G401.6 (cell line): ENCODE measurements around the gene PRICKLE3.
"Not testable (repeated sequence)": the region's sequence is repeated elsewhere in the genome, so short reads cannot be mapped to it uniquely, and the experiment has no call there.

Experiments
- FAIRE-seq: peaks from 2 replicates; lab custom pipeline; 2012; peaks lifted over from hg19 to GRCh38; lab: Jason Lieb, UNC

PRICKLE3 gene

DNA sequence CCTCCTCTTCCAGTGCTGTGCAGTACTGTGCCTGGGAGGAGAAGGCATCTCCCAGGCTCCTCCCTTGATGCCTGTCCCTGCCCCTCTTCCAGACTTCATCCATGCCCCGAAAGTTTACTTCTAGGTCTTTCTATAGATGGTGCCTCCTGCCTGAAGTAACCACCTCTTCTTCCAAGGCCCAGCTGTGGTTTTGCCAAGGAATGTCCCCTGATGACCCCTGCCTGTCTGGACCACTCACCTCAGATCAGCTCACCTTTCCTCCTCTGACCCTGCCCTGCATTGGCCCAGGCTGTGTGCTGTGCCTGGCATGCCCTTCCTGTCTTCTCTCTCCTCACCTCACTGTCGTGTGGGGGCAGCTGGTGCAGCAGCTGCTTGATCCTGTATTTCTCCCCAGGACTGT, 6.8 kb downstream of the PRICKLE3 start:
- no peak for FAIRE-seq

DNA sequence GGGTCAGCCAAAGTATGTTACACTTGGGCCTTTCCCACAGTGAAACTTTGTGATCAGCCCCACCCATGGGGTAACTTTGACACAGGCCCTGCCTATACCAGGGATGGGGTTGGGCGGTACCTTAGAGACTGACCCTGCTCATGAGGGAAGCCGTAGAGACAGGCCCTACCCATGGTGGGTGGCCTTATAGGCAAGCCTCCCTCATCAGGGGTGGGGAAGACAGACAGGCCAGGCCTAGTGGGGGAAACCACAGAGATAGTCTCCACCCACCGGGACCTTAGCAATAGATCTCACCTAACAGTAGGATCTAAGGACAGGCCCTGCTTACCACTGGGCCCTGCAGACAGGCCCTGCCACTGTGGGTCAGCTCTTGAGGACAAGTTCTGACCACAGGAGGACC, 7.6 kb downstream of the PRICKLE3 start:
- FAIRE-seq, result no peak

DNA sequence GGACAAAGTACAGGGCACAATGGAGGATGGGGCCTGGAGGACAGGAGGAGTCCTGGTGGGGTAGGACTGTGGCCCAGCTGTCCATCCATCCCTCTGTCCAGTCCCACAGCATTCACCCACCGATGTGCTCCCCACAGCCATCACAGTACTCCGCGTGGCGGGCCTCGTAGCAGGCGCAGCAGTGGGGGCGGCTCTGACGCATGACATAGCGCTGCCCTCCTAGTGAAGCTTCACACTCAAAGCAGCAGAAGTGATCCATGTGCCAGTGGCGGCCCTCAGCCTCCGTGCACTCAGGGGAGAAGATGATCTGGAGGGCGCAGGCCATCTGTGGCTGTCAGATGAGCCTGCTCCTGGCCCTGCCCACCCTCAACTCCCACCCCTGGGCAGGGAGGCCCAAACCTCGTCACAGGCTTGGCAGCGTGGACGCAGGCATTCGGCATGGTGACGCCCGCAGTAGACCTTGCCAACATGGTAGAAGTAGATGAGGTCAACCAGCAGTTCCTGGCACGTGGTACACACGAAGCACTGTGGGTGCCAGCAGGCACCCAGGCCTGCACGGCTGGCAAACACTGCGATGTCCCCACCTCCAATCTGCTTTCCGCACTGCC, 8.2 kb downstream of the PRICKLE3 start:
- no peak for FAIRE-seq

DNA sequence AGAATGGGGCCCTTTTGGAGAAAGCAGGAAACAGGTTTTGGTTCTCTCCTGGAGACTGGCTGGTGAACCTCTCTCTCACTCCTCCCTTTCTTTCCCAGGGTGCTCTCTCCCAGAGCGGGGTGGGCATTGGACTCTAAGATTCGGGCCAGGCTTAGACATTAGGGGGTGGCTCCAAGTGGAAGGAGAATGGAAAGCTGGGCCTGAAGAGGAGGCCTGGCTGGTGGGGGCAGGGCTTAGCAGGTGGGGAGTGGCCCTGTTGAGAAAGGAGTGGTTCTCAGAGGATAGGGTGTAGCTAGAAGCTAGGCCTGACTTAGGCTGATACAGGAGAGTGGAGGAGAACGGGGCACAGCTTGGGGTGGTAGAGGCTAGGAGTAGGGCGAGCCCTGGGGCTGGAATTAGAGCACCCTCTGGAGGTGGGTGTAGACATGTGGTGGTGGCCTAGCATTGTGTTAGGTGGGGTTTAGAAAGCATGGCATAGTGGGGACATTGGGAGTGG, 8.8 kb downstream of the PRICKLE3 start:
- peak; percentile 85 for FAIRE-seq

DNA sequence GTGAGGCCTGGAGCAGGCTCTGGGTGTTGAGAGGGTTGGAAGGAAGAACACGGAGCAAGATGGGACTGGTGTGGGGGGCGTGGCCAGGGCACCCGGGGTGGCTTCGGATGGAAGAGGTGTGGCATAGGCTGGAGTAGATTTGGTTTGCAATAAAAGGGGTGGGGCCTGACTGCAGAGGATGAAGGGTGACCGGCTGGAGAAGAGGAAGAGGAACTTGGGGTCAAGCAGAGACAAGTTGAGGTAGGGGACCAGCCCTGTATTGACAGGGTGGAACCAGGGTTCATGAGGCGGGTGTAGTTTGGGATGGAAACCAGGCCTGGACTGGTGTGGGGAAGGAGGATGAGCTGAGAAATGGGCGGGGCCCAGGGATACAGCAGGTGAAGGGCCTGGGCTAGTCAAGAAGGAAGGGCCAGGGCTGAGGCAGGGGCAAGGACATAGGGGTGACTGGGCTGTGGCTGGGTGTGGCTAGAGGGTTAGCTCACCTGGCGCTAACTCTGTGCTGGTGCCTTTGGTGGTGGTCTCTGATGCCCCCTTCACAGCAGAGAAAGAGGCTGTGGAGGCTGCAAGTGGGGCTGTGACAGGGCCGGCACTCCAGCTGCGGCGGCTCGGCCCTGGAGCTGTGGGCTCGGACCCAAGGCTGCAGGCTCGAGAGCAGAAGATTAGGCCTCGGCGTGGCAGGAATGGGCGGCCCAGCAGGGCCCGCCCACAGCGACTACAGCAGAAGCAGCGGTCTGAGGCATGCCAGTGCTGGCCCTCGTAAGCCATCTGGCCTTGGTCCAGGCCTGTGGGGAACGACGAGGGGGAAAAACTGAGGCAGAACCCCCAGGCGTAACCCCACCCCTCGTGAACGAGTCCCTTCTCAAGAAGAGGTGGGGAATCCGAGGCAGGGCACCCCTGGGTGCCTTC, 9.5 kb downstream of the PRICKLE3 start:
- no peak for FAIRE-seq

DNA sequence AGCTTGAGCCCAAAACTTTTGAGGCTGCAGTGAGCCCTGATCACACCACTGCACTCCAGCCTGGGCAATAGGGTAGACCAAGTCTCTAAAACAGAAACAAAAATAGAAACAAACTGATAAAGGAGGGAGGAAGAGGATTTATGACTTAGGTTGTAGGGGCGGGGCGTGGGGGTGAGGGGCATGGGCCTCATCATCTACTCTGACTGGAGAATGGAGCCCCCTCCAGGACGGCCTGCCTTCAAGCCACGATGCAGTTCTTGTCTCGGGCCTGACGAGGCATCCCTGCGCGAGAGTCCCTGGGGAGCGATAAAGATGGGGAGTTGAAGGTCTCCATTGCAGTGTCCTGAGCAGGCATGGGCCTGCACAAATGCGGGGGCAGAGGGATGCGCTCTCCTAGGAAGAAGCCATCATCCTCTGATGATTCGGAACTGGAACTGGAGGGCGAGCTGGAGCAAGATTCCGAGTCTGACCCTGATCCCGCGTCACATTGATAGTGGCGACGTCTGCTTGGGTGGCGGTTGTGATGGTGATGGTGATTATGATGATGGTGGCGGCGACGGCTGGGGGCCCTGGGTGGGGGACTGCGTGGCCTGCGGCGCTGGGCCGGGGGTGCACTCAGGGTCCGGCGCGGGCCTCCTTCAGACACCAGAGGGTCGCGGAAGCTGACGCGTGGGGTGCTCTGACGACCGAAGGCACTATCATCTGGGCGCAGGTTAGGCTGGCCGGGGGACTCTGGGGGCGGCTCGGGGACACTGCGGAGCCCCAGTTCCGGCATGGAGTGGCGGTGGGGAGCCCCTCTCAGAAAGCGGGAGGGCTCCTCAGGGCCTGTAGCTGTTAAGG, 10.5 kb downstream of the PRICKLE3 start:
- no peak for FAIRE-seq

DNA sequence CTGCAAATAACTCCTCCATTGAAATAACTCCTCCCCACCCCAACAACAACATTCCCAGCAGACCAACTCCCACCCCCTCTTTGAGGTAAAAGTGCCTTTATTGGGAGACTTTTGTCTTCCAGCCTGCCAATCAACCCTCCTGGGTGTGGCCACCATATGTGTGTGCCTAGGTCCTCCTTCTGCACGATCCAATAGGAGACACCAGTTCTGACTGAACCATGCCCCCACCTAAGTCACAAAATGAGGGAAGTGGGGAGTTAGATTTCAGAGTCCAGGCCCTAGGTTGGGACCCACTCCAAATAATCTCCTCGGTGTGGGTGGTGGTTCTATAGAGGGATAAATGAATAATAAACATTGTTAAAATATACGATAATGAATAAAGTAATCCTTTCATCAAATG, 11.4 kb downstream of the PRICKLE3 start:
- peak; percentile 89 for FAIRE-seq

DNA sequence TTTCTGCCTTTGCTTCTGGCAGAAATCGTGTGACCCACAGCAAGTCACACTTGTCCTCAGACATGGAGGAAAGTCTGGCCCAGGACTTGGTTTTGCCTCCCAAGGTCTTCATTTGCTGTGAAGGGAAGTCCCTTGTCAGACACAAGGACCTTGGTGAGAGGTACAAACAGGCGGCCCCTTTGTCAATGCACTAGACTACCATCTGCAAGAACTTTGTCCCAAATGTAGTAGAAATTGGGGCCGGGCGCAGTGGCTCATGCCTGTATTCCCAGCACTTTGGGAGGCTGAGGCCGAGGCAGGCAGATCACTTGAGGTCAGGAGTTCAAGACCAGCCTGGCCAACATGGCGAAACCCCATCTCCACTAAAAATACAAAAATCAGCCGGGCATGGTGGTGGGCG, 12.6 kb downstream of the PRICKLE3 start:
- not testable (repeated sequence) for FAIRE-seq

DNA sequence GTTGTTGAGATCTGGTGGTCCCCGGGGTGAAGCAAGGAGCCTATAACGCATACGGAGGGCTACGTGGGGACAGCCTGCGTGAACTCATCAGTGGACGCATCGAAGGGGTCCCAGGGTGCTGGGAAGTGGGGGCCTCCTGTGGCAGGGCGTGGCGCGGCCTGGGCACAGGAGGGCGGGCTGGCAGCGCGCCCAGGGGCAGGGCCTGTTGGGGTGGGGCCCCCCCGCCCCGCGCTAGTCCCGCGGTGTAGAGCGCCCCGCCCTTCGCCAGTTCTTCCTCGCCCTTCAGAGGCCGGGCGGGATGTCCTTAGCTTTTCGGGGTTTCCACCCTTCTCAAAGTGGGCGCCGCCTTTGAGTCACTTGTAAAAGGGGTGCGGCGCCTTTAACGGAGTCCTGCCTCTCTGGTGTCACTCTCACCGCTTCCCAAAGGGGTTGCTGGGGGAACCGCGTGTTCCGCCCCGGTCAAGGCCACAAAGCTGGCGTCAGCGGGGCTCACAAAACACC, 13.8 kb downstream of the PRICKLE3 start:
- FAIRE-seq, result no peak

DNA sequence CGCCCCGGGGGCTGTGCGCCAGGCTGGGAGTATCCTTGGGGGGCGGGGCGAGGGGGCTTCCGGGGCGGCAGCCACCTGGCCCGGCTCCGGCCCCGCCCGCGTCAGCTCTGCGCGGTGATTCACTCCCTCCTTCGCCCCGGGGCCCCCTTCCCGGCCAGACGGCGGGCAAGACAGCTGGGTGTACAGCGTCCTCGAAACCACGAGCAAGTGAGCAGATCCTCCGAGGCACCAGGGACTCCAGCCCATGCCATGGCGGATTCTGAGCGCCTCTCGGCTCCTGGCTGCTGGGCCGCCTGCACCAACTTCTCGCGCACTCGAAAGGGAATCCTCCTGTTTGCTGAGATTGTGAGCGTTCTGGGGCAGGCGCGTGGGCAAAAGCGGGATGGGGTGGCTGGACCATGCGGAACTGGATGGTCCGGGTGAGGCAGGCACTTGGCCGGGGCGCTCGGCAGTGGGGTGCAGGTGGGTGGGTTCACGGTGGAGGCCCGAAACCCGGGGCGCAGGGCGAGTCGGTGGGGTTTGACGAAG, 14.4 kb downstream of the PRICKLE3 start, which contains the start of gene PLP2:
Gene PLP2 (plus strand): TSS at position 147 of the 528 bp plus-strand sequence. CDS start 103 bp downstream, at position 250.
- FAIRE-seq, result no peak

DNA sequence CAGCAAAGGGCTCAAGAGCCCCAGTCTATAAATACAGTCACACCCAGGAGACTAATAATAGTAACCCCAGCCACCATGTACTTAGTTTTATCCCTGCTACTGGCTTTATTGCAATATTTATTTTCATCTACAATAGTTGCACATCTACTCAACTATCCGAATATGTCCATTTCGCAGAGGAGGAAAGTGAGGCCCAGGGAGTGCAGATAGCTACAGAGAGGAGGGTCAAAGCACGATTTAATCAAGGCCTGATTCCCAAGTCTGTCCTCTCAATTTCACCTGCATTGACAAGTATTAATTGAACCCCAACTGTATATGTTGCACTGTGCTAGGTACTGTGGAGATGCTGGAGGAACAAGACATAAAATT, 18.4 kb downstream of the PRICKLE3 start:
- FAIRE-seq, result no peak

DNA sequence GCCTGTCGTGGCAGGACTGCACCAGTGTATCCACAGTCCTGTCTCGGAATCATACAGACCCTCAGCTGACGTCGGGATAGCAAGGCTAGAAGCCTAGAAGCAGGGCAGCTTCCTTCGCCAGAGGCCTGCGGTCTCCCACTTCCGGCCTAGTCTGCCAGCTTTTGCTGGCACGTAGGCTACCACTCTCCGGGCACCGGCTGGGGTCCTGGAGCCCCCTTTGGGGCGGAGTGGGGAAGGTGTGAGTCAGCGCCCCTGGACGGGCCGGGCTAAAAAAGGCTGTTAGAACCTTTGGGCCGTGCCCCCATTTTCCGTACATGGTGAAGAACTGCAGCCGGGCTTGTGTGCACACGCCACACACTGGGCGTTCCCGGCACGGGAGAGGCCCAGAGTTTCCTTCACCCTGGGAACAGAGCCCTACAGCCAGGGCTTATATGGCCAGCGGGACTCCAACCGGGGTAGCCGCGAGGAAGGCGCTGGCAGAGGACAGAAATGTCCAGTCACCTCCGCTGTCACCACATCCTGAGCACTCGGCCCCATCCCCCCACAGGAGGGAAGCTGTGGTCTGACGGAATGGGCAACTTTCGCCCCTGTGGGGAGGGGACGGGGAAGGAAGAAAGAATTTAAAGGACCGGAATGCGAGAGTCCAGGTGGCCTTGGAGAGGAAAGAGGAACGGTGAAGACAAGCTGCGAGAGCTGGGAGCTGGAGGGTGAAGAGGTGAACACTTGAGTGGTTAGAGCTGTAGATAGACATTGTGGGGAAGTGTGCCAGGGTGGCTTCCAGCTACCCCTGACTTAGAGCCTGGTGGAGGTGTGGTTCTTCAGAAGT, 19.0 kb downstream of the PRICKLE3 start:
- FAIRE-seq, result no peak

DNA sequence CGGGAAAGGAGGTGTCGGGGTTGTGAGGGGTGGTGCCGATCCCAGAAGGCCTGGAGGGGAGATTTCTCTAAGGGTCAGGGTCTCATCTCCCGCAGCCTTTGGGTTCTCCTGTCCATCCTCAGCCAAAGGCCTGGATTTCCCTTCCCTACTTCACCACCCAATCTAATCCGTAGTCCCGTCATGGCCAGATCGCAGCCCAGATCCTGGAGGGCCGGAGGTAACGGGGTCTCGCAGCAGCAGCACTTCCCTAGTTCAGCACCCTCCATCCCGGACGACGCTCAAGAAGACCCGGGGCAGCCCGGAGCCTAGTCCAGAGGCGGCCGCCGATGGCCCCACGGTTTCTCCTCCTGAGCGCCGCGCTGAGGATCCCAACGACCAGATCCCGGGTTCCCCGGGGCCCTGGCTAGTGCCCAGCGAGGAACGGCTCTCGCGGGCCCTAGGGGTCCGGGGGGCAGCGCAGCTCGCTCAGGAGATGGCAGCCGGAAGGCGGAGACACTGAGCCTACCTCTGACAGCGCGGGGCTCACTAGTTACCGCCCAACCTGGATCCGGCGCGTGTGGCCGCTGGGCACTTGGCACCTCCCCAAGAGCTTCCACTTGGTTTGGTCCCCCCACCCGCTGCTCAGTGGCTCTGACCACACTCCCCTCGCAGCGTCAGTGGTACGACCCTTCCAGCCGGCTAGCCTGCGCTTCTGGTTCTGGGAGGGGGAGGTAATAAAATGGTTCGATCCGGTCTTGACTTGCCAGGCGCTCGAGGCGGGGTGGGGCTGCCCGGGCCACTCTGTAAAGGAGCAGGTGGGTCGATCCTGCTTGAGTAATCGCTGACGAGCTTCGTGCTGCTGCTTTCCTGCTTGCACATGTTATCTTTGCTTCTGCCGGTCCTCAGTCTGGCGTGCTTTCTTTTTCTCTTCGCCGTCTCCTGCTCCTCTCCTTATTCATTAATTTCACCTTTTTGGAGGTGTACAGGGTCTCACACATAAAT, 20.0 kb downstream of the PRICKLE3 start:
- FAIRE-seq, result peak; percentile 97

DNA sequence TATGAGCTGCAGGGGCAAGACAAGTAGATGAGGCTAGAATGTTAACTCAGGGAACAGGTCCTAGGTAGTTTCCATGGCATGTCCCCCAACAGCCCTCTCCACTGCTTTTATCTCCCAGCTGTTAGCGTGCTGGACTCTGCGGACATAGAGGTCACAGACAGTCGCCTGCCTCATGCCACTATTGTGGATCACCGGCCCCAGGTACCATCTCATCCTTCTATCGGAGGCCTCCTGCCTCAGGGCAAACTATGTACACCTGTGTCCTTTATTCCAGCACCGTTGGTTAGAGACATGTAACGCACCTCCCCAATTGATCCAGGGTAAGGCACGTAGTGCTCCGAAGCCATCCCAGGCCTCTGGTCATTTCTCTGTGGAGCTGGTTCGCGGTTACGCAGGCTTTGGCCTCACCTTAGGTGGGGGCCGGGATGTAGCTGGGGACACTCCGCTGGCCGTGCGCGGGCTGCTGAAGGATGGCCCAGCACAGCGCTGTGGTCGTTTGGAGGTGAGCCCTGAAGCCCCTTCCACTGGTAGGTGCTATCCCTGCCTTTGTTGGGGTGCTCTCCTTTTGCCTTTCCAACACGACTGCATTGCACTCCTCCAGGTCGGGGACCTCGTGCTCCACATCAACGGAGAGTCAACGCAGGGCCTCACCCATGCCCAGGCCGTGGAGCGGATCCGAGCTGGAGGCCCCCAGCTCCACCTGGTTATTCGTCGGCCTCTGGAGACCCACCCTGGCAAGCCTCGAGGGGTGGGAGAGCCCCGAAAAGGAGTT, 21.4 kb downstream of the PRICKLE3 start:
- no peak for FAIRE-seq

DNA sequence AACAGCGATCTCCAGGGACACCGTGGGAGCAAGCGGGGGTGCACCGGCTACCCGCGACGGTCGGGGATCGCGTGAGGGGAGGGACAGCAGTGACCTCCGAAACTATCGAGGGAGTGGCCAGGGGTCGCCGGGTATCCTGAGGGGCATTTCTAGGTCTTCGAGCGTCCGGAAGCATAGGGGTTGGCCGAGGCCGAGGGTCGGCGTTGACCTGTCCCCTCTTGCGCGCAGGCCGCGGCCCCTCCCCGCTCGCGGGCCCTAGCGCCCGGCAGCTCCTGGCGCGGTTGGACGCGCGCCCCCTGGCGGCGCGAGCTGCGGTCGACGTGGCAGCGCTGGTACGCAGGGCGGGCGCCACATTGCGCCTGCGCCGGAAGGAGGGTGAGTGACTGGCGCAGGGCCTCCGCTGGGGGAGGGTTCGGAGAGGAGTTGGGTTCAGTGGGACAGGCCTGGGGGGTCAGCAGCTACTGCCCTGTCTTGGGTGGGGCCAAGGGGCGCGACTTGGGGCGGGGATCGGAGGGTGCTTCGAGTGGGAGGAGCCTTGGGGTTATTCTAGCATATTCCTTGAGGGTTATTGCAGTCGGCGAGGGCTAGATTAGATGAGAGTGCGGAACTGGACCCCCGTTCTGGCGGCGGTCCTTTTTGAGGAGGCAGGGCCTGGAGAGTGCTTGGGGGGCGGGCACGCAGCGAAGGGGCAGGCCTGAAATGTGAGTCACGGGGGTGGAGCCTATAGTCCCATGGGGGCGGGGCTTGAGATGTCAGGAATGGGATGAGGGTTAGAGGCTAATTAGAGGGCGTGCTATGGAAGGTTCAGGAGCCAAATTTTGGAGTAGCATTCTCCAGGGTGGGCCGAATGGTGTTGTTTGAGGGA, 22.4 kb downstream of the PRICKLE3 start:
- FAIRE-seq, result no peak

DNA sequence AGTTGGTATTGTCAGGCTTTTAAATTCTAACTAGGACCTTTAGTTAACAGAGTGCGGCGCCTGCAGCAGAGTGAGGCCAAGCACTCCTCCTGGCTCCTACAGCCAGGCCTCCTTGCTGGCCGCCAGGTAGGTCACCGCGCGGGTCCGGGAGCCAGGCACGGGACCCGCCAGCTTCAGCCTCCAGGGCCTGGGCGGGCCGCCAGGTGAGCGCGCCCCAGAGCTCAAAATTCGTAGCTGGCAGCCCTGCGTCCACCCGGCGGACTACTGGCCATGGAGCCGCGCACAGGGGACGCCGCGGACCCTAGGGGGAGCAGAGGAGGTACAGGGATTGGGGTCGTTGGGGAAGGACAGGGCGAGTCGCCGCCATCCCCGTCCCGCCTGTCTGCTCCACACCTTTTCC, 23.6 kb downstream of the PRICKLE3 start, which contains the start of gene MAGIX:
Gene MAGIX (plus strand): TSS at position 139 of the 400 bp plus-strand sequence. CDS start 132 bp downstream, at position 271.
- no peak for FAIRE-seq

DNA sequence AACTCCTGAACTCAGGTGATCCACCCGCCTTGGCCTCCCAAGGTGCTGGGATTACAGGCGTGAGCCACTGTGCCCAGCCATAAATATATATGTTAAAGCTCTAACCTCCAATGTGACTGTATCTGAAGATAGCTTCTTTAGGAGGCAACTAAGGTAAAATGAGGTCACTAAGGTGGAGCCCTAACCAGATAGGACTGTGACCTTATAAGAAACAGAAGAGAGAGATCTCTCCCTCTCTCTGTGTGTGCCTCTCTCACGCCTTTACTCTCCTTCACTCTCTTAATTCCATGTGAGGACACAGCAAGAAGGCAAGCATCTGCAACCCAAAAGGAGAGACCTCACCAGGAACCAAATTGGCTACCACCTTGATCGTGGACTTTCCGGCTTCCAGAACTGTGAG, 24.5 kb downstream of the PRICKLE3 start:
- no peak for FAIRE-seq

DNA sequence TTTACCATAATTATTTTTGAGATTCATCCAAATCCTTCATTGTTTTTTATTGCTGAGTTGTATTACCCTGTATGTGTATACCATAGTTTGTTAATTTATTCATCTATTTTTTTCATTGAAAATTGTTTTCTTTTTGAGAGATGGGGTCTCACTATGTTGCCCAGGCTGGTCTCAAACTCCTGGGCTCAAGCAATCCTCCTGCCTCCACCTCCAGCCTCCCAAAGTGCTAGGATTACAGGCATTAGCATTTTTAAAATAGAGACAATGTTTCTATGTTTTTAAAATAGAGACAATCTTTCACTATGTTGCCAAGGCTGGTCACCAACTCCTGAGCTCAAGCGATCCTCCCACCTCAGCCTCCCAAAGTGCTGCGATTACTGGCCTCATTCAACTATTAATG, 25.3 kb downstream of the PRICKLE3 start:
- FAIRE-seq, result no peak
